ENCODE results near the gene SGSM2.

DNA sequence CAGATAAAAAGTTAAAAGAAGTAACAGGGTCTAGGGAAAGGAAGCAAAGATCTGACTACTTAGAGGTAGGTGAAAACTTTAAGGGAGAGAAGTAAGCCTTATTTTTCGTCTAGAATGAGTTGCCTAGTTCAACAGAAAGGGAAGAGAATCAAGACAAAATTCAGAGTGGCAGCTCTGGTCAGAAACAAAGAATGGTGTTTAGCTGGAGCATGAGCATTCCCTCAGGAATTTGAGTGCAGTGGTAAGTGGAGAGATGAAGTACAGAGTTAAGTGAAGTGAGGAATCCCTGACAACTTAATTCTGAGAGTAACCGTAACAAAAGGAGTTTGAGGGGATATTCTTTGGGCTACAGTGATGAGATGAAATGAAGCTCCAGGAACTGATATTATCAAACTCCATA is 45.2 kb upstream of the SGSM2 start:
- TF ChIP-seq, protein P1, sequence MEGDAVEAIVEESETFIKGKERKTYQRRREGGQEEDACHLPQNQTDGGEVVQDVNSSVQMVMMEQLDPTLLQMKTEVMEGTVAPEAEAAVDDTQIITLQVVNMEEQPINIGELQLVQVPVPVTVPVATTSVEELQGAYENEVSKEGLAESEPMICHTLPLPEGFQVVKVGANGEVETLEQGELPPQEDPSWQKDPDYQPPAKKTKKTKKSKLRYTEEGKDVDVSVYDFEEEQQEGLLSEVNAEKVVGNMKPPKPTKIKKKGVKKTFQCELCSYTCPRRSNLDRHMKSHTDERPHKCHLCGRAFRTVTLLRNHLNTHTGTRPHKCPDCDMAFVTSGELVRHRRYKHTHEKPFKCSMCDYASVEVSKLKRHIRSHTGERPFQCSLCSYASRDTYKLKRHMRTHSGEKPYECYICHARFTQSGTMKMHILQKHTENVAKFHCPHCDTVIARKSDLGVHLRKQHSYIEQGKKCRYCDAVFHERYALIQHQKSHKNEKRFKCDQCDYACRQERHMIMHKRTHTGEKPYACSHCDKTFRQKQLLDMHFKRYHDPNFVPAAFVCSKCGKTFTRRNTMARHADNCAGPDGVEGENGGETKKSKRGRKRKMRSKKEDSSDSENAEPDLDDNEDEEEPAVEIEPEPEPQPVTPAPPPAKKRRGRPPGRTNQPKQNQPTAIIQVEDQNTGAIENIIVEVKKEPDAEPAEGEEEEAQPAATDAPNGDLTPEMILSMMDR (IDR thresholded peaks at IDR 0.05) = no peak
- no peak for TF ChIP-seq POLR2A (IDR thresholded peaks at IDR 0.05)

All from body of pancreas (tissue), 4 donors.